SHP77 treated with DMSO at 0.1 percent for 48 hours (cell line): ENCODE data around the gene KCNH3.

ENCODE experiments used
- DNase-seq: peaks from one replicate; lab custom pipeline; 2025; lab: John Stamatoyannopoulos, UW

Gene KCNH3

GRCh38 chr12:49559011-49559675 lies 20.3 kb downstream of the KCNH3 start:
- DNase-seq: no peak

- DNase-seq: no peak
Observed at GRCh38 chr12:49560695-49561094, 21.9 kb downstream of the KCNH3 start.

GRCh38 chr12:49562233-49562632 lies 23.4 kb downstream of the KCNH3 start:
- no peak for DNase-seq

- no peak for DNase-seq
Observed at GRCh38 chr12:49562831-49563230, 24.0 kb downstream of the KCNH3 start.

- DNase-seq: no peak
Observed at GRCh38 chr12:49563951-49564685, 25.3 kb downstream of the KCNH3 start.

- no peak for DNase-seq
Observed at GRCh38 chr12:49564686-49565405, 26.0 kb downstream of the KCNH3 start.

GRCh38 chr12:49565406-49566265 lies 26.8 kb downstream of the KCNH3 start:
- DNase-seq: no peak

- no peak for DNase-seq
Observed at GRCh38 chr12:49566361-49566760, 27.5 kb downstream of the KCNH3 start.

GRCh38 chr12:49567302-49567610 lies 28.4 kb downstream of the KCNH3 start:
- DNase-seq: no peak

- peak; percentile 79 for DNase-seq
Observed at GRCh38 chr12:49567611-49568441, 29.0 kb downstream of the KCNH3 start, which contains the start of gene MCRS1. MCRS1 (minus strand) TSS chr12:49568142; CDS start chr12:49566731, 1,411 bp downstream.

GRCh38 chr12:49568442-49569162 lies 29.8 kb downstream of the KCNH3 start:
- DNase-seq: no peak

GRCh38 chr12:49577589-49578315 lies 38.9 kb downstream of the KCNH3 start:
- DNase-seq: no peak

- no peak for DNase-seq
Observed at GRCh38 chr12:49578471-49579112, 39.8 kb downstream of the KCNH3 start.

- DNase-seq: peak; percentile 48
Observed at GRCh38 chr12:49580572-49581535, 42.0 kb downstream of the KCNH3 start.

GRCh38 chr12:49582201-49582600 lies 43.4 kb downstream of the KCNH3 start:
- no peak for DNase-seq

GRCh38 chr12:49582850-49583249 lies 44.0 kb downstream of the KCNH3 start:
- DNase-seq: no peak

GRCh38 chr12:49583366-49584094 lies 44.7 kb downstream of the KCNH3 start:
- DNase-seq: no peak
